ENCODE results near the gene FMN2. TPM values are rescaled to one million over a fixed set of nuclear protein-coding genes. Genes with fewer than 3 reads are reported as not detected.

The FMN2 gene
- total RNA-seq, 1 experiment from 2014 or later = not detected

- Histone ChIP-seq H3K4me1 (no peaks in the 10 kb centered on the region), H3K27me3 (replicated peaks; ENCODE audit: control insufficient read depth, insufficient read depth, low read length) (no peaks in the 10 kb centered on the region), H3K4me3 (ENCODE audit: low read depth, low read length) (no peak overlapping the region), H3K36me3 (ENCODE audit: control insufficient read depth, insufficient read depth, low read length) (no peaks in the 10 kb centered on the region), H3K9me3 (no peaks in the 10 kb centered on the region)
- Mint-ChIP-seq H3K27me3 (ENCODE audit: insufficient read depth, unreplicated experiment) (peaks cover 12% of the 10 kb centered on the region), H3K4me3 (ENCODE audit: unreplicated experiment) (no peak overlapping the region), H3K27ac (ENCODE audit: unreplicated experiment) (no peak overlapping the region), H3K9me3 (ENCODE audit: unreplicated experiment) (no peaks in the 10 kb centered on the region), H3K4me1 (ENCODE audit: low read depth, unreplicated experiment) (no peaks in the 10 kb centered on the region), H3K36me3 (ENCODE audit: insufficient read depth, unreplicated experiment) (no peaks in the 10 kb centered on the region)
- ChIA-PET CTCF (no interaction called here), POLR2A (no interaction called here)
- no peak for TF ChIP-seq CTCF (IDR thresholded peaks at IDR 0.05; ENCODE audit: insufficient read depth in 1 of 2, low read depth in 1 of 2, low read length in 1 of 2, severe bottlenecking in 1 of 2, unreplicated experiment in 1 of 2)
- BruUV-seq (replicated peaks) = no TSS peak
- no peak for DNase-seq
- intact Hi-C loops (cut with micrococcal nuclease; ENCODE audit: unreplicated experiment) = no loop called here
Observed at GRCh38 chr1:240084337-240084736, 7.3 kb upstream of the FMN2 start.

GRCh38 chr1:240084749-240085148 lies 6.9 kb upstream of the FMN2 start:
- intact Hi-C loops (cut with micrococcal nuclease; ENCODE audit: unreplicated experiment) = no loop called here
- ChIA-PET CTCF (no interaction called here), POLR2A (no interaction called here)
- Mint-ChIP-seq H3K27ac (ENCODE audit: unreplicated experiment) (no peak overlapping the region), H3K4me1 (ENCODE audit: low read depth, unreplicated experiment) (no peaks in the 10 kb centered on the region), H3K27me3 (ENCODE audit: insufficient read depth, unreplicated experiment) (peaks cover 12% of the 10 kb centered on the region), H3K4me3 (ENCODE audit: unreplicated experiment) (no peak overlapping the region), H3K36me3 (ENCODE audit: insufficient read depth, unreplicated experiment) (no peaks in the 10 kb centered on the region), H3K9me3 (ENCODE audit: unreplicated experiment) (no peaks in the 10 kb centered on the region)
- Histone ChIP-seq H3K36me3 (ENCODE audit: control insufficient read depth, insufficient read depth, low read length) (no peaks in the 10 kb centered on the region), H3K4me1 (no peaks in the 10 kb centered on the region), H3K9me3 (no peaks in the 10 kb centered on the region), H3K27me3 (replicated peaks; ENCODE audit: control insufficient read depth, insufficient read depth, low read length) (no peaks in the 10 kb centered on the region), H3K4me3 (ENCODE audit: low read depth, low read length) (no peak overlapping the region)
- no peak for TF ChIP-seq CTCF (IDR thresholded peaks at IDR 0.05; ENCODE audit: insufficient read depth in 1 of 2, low read depth in 1 of 2, low read length in 1 of 2, severe bottlenecking in 1 of 2, unreplicated experiment in 1 of 2)
- DNase-seq = no peak
- BruUV-seq (replicated peaks) = no TSS peak

GRCh38 chr1:240086726-240087125 lies 5.0 kb upstream of the FMN2 start:
- DNase-seq = no peak
- intact Hi-C loops (cut with micrococcal nuclease; ENCODE audit: unreplicated experiment) = no loop called here
- Mint-ChIP-seq H3K27ac (ENCODE audit: unreplicated experiment) (no peak overlapping the region), H3K4me1 (ENCODE audit: low read depth, unreplicated experiment) (no peaks in the 10 kb centered on the region), H3K27me3 (ENCODE audit: insufficient read depth, unreplicated experiment) (peaks cover 24% of the 10 kb centered on the region), H3K4me3 (ENCODE audit: unreplicated experiment) (no peak overlapping the region), H3K36me3 (ENCODE audit: insufficient read depth, unreplicated experiment) (no peaks in the 10 kb centered on the region), H3K9me3 (ENCODE audit: unreplicated experiment) (no peaks in the 10 kb centered on the region)
- TF ChIP-seq CTCF (IDR thresholded peaks at IDR 0.05; ENCODE audit: insufficient read depth in 1 of 2, low read depth in 1 of 2, low read length in 1 of 2, severe bottlenecking in 1 of 2, unreplicated experiment in 1 of 2) = no peak
- Histone ChIP-seq H3K4me3 (ENCODE audit: low read depth, low read length) (no peak overlapping the region), H3K36me3 (ENCODE audit: control insufficient read depth, insufficient read depth, low read length) (no peaks in the 10 kb centered on the region), H3K27me3 (replicated peaks; ENCODE audit: control insufficient read depth, insufficient read depth, low read length) (no peaks in the 10 kb centered on the region; the same call in 1 of the 2 replicates), H3K4me1 (no peaks in the 10 kb centered on the region), H3K9me3 (no peaks in the 10 kb centered on the region)
- ChIA-PET POLR2A (no interaction called here), CTCF (no interaction called here)
- BruUV-seq (replicated peaks) = no TSS peak
